ENCODE measurements around the gene MAP2K7.

Gene MAP2K7

DNA sequence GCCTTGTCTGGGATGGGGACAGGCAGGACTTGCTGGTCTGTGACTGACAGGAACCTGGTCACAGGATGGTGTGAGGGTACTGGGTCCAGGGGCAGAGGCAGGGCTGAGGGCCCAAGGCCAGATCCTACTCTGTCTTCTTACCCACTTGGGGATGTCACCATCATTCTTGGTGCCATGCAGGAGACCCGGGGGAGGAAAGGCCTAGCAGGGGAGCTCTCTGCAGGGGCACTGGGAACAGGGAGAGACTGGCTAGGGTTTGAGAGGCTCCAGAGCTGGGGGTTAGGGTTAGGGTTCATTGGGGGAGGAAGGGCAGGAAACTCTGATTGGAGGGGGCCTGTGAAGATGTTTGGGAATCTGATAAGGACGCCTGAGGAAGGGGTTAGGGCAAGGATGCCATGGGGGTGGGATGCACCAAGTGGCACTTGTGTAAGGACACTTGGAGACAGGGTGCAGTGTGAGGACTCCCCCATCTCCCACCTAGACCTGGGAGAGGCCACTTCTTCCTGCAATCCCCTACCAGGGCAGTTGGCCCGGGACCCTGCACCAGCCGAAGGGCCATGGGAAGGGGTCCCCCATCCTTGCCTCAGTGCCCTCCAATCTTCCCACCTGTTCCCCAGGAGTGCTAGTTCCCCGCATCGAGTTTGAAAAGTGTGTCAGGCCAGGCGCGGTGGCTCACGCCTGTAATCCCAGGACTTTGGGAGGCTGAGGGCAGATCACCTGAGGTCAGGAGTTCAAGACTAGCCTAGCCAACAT lies 36.4 kb upstream of the MAP2K7 start:
- DNase-seq, result no peak

DNA sequence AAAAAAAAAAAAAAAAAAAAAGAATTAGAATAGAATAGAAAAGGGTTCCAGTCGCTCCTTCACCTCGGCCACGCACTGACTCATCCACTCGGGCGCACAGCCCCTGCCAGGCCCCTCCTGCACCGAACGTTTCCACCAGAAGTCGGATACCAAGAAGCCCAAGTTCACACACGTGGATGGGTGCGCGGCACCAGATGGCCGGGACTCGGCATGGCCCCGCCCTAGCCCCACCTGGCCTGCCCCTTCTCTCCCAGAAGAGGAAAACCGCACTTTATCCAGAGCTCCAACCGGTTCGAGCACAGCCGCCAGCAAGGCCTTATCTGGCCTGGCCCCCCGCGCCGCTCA lies 35.4 kb upstream of the MAP2K7 start:
- no peak for DNase-seq

DNA sequence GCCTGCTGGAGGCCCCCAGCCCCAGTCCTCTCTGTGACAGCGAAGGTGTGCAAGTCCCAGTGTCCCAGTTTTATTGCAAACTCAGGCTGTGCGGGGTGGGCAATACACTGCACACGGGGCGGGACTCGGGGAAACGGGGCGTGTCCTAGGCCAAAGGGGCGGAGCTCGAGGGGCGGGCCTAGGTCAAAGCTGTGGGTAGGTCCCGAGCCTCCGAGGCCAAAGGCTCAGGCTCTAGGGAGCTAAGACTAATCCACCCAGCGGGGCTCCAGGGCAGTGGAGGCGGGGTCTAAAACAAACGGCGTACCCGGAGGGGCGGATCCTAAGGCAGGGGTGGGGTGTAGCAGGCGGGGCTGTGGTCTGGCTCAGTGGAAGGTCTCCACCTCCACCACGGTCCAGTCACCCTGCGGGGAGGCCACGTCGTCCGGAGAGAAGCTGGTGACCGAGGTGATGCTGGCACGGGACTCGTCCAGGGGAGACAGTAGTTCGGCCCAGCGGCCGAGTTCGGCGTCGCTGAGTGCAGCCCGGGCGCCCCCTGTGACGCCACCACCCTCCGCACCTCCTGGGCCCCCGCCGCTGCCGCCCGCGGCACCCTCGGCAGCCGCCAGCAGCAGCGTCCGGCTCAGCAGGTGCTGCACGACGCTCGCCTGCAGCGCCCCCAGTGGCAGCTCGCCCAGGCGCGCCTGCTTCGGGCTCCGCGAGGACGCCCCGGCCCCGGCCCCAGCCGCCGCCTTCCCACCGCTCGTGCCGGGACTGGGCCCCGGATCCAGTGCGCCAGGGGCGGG lies 34.8 kb upstream of the MAP2K7 start:
- peak; percentile 57 for DNase-seq

DNA sequence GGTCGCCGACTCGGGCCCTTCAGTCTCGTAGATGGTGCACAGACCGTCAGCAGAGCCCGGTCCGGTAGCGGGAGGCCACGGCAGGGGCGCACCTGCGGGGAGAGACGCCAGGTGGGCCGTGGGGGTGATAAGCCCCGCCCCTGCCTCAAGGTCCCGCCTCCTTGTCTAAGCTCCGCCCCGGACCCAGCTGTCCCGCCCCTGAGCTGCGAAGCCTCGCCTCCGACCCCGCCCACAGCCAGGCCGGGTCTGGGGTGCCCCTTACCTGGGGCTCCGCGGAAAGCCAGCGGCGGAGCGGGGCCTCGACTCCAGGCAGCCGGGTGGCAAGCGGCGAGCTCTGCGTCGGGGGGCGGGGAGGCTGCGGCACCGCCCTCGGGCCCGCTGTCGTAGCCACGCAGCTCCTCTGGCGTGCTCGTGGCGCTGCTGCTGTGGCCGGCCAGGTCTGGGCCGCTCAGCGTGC lies 34.2 kb upstream of the MAP2K7 start:
- DNase-seq, result peak; percentile 34

DNA sequence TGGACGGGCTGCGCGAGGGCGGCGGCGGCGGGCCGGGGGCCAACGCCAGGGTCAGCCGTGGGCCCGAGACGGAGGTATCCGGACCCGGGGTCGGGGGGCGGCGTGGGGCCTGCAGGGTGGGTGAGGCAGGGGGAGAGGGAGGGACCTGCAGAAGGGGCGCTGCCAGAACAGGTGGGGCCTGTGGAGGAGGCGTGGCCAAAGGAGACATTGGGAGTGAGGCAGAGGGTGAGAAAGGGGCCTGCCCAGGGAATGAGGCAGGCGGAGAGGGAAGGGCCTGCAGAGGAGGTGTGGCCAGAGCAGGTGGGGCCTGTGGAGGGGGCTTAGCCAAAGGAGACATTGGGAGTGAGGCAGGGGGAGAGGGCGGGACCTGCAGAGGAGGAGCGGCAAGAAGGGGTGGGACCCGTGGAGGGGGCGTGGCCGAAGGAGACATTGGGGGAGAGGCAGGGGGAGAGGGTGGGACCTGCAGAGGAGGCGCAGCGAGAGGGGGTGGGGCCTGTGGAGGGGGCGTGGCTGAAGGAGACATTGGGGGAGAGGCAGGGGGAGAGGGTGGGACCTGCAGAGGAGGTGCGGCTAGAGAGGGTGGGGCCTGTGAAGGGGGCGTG lies 33.7 kb upstream of the MAP2K7 start:
- peak; percentile 45 for DNase-seq

DNA sequence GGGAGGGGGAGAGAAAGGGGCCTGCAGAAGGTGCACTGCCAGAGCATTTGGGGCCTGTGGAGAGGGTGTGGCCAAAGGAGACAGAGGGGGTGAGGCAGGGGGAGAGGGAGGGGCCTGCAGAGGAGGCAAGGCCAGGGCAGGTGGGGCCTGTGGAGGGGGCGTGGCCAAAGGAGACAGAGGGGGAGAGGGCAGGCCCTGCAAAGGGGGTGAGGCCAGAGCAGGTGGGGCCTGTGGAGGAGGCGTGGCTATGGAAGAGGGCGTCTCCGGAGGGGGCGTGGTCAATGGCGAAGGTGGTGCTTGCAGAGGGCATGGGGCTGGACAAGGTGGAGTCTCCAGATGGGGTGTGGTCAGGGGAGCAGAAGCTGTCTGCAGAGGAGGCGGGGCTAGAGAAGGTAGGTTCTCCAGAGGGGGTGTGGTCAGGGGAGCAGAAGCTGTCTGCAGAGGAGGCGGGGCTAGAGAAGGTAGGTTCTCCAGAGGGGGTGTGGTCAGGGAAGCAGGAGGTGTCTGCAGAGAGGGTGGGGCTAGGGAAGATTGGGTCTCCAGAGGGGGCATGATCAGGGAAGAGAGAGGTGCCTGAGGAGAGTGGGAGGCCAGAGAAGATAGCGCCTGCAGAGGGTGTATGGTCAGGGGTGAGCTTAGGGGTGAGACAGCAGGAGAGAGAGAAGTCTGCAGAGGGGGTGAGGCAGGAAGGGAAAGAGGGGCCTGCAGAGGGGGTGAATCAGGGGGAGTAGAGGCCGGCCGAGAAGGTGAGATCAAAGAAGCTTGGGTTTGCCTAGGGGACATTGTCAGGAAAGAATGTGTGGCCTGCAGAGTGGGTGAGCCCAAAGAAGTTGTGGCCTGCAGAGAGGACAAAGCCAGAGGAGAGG lies 32.9 kb upstream of the MAP2K7 start:
- DNase-seq, result peak; percentile 53

DNA sequence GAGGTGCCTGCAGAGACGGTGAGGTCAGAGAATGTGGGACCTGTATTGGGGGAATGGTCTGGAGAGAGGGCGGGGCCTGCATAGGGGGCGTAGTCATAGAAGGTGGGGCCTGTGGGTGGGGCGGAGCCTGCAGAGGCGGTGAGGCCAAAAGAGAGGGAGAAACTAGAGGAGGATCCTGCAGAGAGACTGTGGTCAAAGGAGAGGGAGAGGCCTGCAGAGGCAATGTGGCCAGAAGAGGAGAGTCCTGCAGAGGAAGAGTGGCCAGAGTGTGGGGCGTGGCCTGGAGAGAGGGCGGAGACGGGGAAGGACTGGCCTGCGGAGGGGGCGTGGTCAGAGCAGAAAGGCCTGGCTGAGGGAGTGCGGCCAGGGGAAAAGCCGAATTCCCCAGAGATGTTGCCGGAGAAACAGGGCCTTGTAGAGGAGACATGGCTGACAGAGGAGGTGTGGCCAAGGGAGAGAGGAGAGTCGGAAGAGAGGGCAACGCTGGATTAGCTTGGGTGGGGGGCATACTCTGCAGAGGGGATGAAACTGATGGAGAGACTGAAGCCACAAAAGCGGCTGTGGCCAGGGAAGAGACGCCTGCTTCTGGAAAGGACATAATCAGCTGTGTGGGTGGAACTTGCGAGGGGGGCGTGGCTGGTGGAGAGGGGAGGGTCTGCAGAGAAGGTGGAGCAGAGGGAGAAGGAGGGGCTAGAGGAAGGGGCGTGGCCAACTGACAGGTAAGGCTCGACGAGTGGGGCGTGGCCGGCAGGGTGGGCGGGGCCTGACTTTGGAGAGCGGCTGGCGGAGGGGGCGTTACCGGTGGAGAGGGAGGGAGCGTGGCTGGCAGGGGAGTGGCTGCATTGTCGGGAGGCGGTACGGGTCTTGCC lies 32.0 kb upstream of the MAP2K7 start:
- peak; percentile 81 for DNase-seq

DNA sequence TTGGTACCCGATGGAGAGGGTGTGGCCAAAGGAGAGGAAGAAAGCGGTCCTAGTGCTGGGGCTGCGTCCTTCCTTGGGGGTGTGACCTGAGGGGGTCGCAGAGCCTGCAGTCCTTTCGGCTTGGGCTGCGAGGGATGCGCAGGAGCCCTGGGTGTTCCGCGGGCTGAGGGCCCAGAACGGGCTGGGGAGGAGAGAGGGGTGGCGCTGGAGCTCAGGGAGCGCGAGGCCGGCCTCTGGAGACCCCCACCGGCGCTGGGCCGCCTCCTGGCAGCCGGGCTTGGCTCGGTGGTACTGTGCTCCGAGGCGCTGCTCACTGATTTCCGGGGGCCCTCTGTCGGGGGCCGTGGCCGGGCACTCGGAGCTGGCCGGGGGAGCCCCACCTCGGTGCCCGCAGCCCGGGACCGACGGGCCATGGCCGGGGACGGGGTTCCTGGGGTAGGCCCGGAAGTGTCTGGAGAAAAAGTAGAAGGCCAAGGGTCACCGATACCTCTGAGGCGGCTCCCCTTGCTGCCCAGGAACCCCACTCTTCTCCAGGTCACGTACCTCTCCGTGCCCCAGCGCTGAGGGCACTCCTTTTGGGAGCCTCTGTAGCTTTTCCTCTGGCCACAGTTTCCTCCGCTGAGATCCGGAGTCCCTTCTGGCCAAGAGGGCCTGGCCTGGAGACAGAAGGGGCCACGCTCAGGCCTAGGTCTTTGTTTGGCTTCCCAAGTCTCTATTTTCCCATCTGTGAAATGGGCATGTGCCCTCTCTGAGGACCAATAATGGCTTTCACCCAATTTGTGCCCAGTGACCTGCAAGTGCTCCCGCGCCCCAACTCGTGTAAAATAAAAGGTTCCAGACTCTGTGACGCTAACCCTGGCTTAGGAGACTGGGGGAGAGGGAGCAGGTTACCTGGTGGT lies 31.1 kb upstream of the MAP2K7 start:
- DNase-seq, result no peak

DNA sequence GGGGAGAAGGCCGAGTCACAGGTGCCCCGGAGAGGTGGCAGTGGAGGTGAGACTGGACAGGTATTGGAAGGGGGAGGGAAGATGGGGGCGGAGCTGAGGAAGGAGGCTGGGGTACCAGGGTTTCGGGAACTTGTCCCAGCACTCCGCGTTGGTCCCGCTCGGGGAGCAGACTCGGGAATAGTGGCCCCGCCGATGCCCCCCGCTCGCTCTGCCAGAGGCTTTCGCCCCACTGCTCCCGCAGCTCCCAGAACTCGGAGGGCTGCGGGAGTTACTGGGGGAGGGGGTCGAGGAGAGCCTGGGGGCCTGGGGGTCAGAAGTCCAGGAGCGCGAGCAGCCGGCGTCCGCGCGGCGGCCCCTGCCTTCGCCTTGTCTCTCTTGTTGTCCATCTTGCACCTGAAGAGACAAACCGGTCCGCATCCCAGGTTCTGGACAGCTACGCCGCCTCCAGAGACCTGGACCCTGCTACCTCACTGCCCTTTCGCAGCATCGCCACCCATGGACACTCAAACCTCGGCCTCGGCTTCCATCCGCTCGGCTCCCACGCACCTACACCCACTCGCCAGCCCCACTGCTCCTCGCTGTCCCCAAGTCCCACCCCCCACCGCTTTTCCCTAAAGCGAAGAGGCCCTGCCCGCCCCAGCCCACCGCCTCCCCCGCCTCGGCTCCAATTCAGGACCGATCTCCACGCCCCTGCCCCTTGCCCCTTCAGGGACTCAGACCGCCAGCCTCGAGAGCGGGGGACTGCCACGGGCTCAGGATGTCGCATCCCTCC lies 30.2 kb upstream of the MAP2K7 start:
- DNase-seq, result no peak

DNA sequence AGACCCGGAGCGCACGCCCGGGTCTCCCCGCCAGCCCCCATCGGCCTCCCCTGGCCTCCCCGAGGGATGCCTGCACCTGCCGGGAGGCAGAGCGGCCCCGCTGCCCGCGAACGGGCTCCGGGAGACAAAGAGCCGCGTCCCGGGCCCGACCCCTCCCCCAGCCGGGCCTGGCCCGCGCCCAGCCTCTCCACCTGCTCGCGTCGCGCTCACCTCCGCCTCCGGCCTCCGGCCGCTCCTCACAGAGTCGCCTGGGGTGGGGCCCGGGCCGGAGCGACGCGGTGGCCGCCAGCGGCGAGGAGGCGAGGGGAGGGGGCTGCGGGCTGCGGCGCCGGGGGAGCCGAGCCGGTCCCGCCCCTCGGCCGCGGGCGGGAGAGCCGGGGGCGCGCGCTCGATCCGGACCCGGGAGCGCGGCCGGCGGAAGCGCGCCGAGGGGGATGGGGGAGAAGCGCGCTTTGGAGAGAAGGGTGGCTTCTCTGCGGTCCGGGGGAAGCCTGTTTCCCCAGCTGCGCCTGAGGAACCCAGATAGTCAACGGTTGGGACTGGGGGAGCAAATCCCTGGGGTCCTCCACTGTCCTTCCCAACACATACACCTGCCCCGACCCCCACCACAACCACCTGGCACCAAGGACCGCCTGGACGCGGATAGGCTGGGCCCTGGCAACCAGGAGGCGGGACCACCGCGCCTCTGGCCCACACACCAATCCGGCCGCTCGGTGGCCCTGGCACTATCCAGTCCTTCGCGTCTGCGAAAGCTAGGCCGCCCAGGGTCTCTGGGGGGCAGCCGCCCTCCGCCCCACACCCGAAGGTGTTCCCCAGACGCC lies 29.4 kb upstream of the MAP2K7 start, which contains the start of gene PRR36:
PRR36 (minus strand) TSS at position 315 of the 821 bp plus-strand sequence. CDS start 701 bp downstream, outside the sequence.
- no peak for DNase-seq

DNA sequence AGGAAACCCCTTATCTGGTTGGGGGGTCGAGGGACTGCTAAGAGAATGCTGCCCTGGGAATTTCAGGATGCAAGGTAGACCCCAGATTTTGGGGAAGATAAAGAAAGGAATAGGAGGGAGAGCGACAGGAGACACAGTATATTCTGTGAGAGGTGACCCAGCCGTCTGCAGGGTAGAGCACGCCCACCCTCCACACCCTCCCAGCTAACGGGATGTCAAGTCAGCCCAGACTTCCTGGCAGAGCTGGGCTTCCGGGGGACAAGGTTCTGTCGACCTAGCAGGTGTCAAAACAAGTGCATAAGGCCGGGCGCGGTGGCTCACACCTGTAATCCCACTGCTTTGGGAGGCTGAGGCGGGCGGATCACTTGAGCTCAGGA lies 28.8 kb upstream of the MAP2K7 start:
- DNase-seq, result no peak

DNA sequence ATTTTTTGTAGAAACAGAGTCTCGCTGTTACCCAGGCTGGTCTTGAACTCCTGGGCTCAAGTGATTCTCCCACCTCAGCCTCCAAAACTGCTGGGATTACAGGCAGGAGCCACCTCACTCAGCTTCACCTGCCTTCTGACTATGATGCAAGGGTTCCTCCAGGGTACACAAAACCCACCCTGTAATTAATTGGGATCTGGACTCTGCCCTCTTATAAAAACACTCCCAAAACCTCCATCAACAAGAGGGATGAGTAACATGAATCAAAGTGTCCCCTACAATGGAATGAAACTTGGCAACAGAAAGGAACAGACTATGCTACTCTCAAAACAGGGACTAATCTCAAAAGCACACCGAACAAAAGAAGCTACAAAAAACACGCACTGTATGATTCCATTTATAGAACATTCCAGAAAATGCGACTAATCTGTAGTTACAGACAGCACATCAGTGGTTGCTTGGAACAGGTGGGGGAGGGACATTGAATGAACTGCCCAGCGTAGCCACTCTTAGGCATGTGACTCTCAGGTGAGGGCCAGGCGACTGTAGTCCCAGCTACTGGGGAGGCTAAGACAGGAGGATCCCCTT lies 26.3 kb upstream of the MAP2K7 start:
- no peak for DNase-seq

DNA sequence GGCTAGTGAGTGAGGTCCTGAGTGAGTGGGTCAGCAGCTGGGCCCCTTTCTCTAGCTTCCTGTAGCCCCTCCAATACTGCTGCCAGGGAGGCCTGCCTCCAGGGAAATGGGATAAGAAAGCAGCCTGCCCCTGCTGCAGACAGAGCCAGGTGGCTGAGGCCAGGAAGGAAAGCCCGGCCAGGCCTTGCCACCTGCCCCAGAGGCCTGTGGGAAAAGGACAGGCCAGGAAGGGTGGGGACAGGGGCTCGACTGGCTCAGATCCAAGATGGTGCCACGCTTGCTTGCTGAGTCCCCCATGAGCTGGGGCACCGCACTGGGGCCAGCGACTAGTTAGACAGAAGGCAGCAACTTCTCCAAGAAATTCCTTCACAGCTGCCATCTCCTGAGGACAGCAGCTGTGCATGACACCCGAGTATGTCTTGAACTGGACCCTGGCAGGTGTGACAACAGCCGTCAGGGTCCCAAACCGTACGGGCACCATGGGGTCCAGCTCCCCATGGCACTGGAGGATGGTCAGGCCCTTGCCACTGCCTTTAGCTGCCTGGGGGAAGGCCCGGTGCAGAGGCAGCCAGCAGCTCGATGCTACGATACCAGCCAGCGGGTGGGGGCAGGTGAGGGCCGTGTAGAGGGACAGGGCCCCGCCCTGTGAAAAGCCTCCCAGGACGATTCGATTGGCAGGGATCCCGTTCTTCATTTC lies 24.4 kb upstream of the MAP2K7 start:
- no peak for DNase-seq

DNA sequence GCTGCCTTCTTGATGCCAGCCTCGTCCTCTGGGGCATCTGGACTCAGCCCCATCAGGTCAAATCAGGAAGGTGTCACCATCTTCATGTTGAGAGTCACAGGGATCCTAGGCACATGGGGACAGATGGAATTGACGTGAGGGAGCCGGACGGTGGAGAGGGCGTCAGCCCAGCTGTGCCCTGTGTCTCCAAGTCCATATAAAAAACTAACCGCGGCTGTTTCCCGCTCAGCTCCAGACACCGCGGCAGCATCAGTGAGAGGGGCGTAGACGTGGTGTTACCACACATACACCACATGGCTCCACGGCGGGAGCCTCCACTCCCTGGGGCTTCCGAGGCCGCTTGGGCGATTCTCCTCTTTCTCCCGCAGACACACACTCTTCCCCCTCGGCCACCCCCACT lies 23.8 kb upstream of the MAP2K7 start:
- DNase-seq, result no peak

DNA sequence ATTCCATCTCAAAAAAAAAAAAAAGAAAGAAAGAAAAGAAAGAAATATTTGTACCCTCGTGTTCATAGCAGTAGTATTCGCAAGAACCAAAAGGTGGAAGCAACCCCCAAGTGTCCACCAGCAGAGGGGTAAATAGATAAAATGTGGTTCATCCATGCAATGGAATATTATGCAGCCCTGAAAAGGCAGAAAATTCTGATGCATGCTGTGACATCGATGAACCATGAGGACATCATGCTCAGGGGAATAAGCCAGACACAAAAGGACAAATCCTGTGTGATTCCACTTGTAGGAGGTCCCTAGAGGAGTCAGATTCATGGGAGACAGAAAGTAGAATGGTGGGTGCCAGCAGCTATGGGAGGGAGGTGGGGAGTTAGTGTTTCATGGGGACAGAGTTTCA lies 21.8 kb upstream of the MAP2K7 start:
- DNase-seq, result no peak

DNA sequence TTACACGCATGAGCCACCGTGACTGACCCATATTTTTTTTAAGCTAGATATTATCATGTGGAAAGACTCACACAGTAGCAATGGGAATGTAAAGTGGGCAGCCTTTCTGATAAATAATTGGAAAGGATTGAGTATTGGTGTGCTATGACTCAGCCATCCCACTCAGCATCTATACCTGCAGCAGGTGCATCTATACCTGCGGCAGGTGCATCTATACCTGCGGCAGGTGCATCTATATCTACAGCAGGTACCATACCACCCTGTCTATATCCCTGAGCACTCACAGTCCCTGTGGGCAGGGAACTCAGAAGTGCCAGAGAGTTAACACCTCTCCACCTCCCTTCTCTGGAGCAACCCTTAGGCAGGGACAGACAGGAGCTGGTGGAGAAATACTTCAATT lies 20.6 kb upstream of the MAP2K7 start:
- DNase-seq, result no peak

DNA sequence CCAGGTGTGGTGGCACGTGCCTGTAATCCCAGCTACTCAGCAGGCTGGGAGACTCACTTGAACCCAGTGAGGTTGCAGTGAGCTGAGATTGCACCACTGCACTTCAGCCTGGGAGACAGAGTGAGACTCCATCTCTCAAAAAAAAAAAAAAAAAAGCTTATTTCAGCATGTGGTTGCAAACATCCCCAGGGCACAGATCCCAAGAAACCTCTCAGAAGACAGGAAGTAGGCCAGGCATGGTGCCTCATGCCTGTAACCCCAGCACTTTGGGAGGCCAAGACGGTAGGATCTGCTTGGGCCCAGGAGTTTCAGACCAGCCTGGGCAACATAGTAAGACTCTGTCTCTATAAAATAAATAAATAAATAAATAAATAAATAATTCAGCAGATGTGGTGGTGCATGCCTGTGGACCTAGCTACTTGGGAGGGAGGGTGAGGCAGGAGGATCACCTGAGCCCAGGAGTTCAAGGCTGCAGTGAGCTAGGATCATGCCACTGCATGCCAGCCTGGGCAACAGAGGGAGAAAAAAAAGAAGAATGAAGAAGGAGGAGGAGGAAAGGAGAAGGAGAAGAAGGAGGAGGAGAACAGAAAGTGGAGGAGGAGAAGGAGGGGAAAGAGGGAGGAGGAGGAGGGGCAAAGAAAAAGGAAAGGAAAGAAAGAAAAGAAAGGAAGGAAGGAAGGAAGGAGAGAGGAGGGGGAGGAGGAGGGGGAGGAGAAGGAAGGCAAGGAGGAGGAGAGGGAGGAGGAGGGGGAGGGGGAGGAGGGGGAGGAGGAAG lies 19.7 kb upstream of the MAP2K7 start:
- no peak for DNase-seq
